Measurements from ENCODE around the gene ARSI.

DNA sequence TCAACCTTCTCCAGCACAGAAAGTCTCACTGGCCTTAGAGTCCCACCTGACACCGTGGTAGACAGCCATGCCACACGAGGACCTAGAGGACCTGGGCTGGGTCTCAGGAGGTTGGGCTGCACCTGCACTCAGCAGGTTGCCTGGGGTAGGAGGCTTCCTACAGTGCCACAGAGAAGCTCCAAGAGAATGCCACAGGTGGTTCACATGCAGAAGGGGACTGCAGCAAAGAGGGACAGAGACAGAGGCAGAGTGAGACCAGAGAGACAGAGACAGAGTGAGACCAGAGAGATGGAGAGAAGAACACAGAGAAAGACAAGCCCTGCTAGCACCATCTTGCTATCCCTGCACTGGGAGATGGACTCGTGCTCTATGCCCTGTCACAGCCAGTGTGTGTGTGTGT is 18.8 kb downstream of the ARSI start:
- no peak for TF ChIP-seq OSR1 (CRISPR knock-in tag; IDR thresholded peaks at IDR 0.05)
- no peak for TF ChIP-seq ZFP3 (CRISPR knock-in tag; IDR thresholded peaks at IDR 0.05)
- no peak for TF ChIP-seq GLIS3 (CRISPR knock-in tag; IDR thresholded peaks at IDR 0.05)
- no peak for TF ChIP-seq ZFP30 (CRISPR knock-in tag; IDR thresholded peaks at IDR 0.05)
- TF ChIP-seq PATZ1 (CRISPR knock-in tag; IDR thresholded peaks at IDR 0.05; ENCODE audit: borderline replicate concordance) = no peak
